ENCODE measurements around the gene TMA7. TPM values are rescaled to one million over a fixed set of nuclear protein-coding genes. Genes with fewer than 3 reads are reported as not detected.

Gene TMA7
- total and polyA plus RNA-seq, 2 of the 13 experiments (the other 11 are each of a cell fraction or from before 2014, with no cell fraction given), result 100 to 486 TPM

- TF ChIP-seq STAT6 (CRISPR knock-in tag; IDR thresholded peaks at IDR 0.05; ENCODE audit: borderline replicate concordance), result no peak
- TF ChIP-seq ZNF407 (CRISPR knock-in tag; IDR thresholded peaks at IDR 0.05; ENCODE audit: not compliant biosample characterization), result peak; percentile 1
- TF ChIP-seq ARNTL (CRISPR knock-in tag; IDR thresholded peaks at IDR 0.05), result no peak
- TF ChIP-seq RFXAP (CRISPR knock-in tag; IDR thresholded peaks at IDR 0.05; ENCODE audit: borderline replicate concordance), result 0 out of 2 replicates have a peak, but pooled peaks have one; percentile 6
- peak; percentile 40; the same call in 1 of the 2 replicates for TF ChIP-seq IRF9 (CRISPR knock-in tag; IDR thresholded peaks at IDR 0.05; ENCODE audit: borderline replicate concordance)
- no peak for TF ChIP-seq ZNF773 (CRISPR knock-in tag; IDR thresholded peaks at IDR 0.05; ENCODE audit: borderline replicate concordance)
- TF ChIP-seq LBX2 (CRISPR knock-in tag; IDR thresholded peaks at IDR 0.05; ENCODE audit: borderline replicate concordance), result 0 out of 2 replicates have a peak, but pooled peaks have one; percentile 27
- TF ChIP-seq NFKBIZ (CRISPR knock-in tag; IDR thresholded peaks at IDR 0.05), result no peak
- TF ChIP-seq SAFB2 (CRISPR knock-in tag; IDR thresholded peaks at IDR 0.05; ENCODE audit: borderline replicate concordance, low read depth), result no peak; the same call in 1 of the 2 replicates
- TF ChIP-seq ATF3 (CRISPR knock-in tag; IDR thresholded peaks at IDR 0.05), result no peak
- no peak for TF ChIP-seq NFE2L1 (CRISPR knock-in tag; IDR thresholded peaks at IDR 0.05; ENCODE audit: borderline replicate concordance)
- TF ChIP-seq SIN3A (IDR thresholded peaks at IDR 0.05; ENCODE audit: borderline replicate concordance, low read depth, low read length), result no peak
- TF ChIP-seq XRCC5 (optimal IDR thresholded peaks at IDR 0.05; ENCODE audit: low read length), result no peak
- no peak; the same call in 1 of the 2 replicates for TF ChIP-seq TAF1 (CRISPR knock-in tag; IDR thresholded peaks at IDR 0.05)
- 0 out of 2 replicates have a peak, but pooled peaks have one; percentile 28 for TF ChIP-seq IKZF5 (CRISPR knock-in tag; IDR thresholded peaks at IDR 0.05)
Measured at GRCh38 chr3:48428088-48428571, 11.9 kb upstream of the TMA7 start (continued).
